K562 (cell line): Measurements from ENCODE around the gene RBPJL. TPM values are rescaled to one million over a fixed set of nuclear protein-coding genes. Genes with fewer than 3 reads are reported as not detected.

ENCODE experiments used
- ATAC-seq: fragments of 200-7000 bp; cut with Tn5 transposase; 3 replicates; pipeline ENCODE4 v1.9.1; 2020; ENCODE audit warnings: moderate library complexity
- BruUV-seq: library from RNA; stranded (reverse); fragments of 400-500 nt; replicated peaks from 2 replicates; lab custom pipeline; 2021; lab: Mats Ljungman, UMichigan
- CTCF ChIA-PET: fragments of 300-600 bp; formaldehyde crosslinking; extraction: SDS; loops from one replicate; lab custom pipeline; 2021; ENCODE audit warnings: low intra/inter-chr PET ratio; lab: Yijun Ruan, JAX
- POLR2A ChIA-PET: fragments of 300-600, 350-650 bp; sonication (Branson Sonifier 250); formaldehyde crosslinking; extraction: SDS; loops from one replicate; lab custom pipeline; 2021; ENCODE audit warnings: antibody characterized with exemption, inconsistent platforms; lab: Yijun Ruan, JAX
- DNase-seq, 4 experiments: peaks; one replicate each; pipeline versions ENCODE4 v3.0.0 to v3.0.0-alpha.2; 2011 to 2018; ENCODE audit warnings: low spot score in 3 of 4, mixed read lengths in 3 of 4; ENCODE audit errors: extremely low read depth in 1 of 4
- FAIRE-seq: peaks from 2 replicates; lab custom pipeline; 2011; peaks lifted over from hg19 to GRCh38; lab: Jason Lieb, UNC
- H2AFZ ChIP-seq: 2 replicates; pipeline ENCODE4 v1.6.0; 2011; ENCODE audit warnings: low read depth, low read length, control low read depth, inconsistent platforms
- H3K27ac ChIP-seq: fragments of 200-600 bp; 3 replicates; pipeline ENCODE4 v1.8.0; 2011; ENCODE audit warnings: low read depth, mild to moderate bottlenecking, control low read depth, inconsistent platforms, low read length, moderate library complexity, mixed read lengths; ENCODE audit errors: extremely low read depth
- H3K27me3 ChIP-seq, 2 experiments: fragments of 300-600 bp in 1 of 2; 2 replicates in 1 of 2; 3 replicates in 1 of 2; pipeline versions ENCODE4 v1.6.0 to v1.8.0; 2011; ENCODE audit warnings: inconsistent platforms in 2 of 2, low read length in 2 of 2, mild to moderate bottlenecking in 1 of 2, mixed read lengths in 1 of 2, moderate library complexity in 1 of 2; ENCODE audit not compliant: control insufficient read depth in 2 of 2, insufficient read depth in 2 of 2
- H3K36me3 ChIP-seq: fragments of 300-600 bp; 3 replicates; pipeline ENCODE4 v1.8.0; 2011; ENCODE audit warnings: mild to moderate bottlenecking, low read length, inconsistent platforms; ENCODE audit not compliant: control insufficient read depth, insufficient read depth
- H3K4me1 ChIP-seq, 2 experiments: fragments of 200-600 bp in 1 of 2; replicated peaks in 1 of 2; 2 replicates in 1 of 2; 3 replicates in 1 of 2; pipeline versions ENCODE4 v1.5.1 to v1.8.0; 2011; ENCODE audit warnings: inconsistent platforms in 2 of 2, low read length in 2 of 2, mild to moderate bottlenecking in 1 of 2, mixed read lengths in 1 of 2, moderate library complexity in 1 of 2; ENCODE audit not compliant: control insufficient read depth in 2 of 2, insufficient read depth in 2 of 2
- H3K4me2 ChIP-seq: 2 replicates; pipeline ENCODE4 v1.6.1; 2011; ENCODE audit warnings: low read length, control low read depth, inconsistent platforms, mixed read lengths; ENCODE audit not compliant: insufficient read depth
- H3K4me3 ChIP-seq: fragments of 200-600 bp; sonication (generic), shearing (Covaris generic); 2 replicates; pipeline ENCODE4 v1.5.1; 2016; ENCODE audit warnings: control low read depth, inconsistent platforms
- H3K79me2 ChIP-seq: fragments of 200-600 bp; 3 replicates; pipeline ENCODE4 v1.8.0; 2011; ENCODE audit warnings: low read length, inconsistent platforms; ENCODE audit not compliant: control insufficient read depth, insufficient read depth
- H3K9ac ChIP-seq, 2 experiments: 2 replicates each; pipeline versions ENCODE4 v1.6.0 to v1.6.1; 2011; ENCODE audit warnings: low read depth in 2 of 2, low read length in 2 of 2, control low read depth in 1 of 2, inconsistent platforms in 1 of 2, mild to moderate bottlenecking in 1 of 2, mixed read lengths in 1 of 2; ENCODE audit not compliant: insufficient read depth in 1 of 2
- H3K9me1 ChIP-seq: one replicate; pipeline ENCODE4 v1.6.0; 2011; ENCODE audit warnings: inconsistent platforms, mild to moderate bottlenecking, low read length, moderate library complexity; ENCODE audit not compliant: control insufficient read depth, insufficient read depth
- H3K9me3 ChIP-seq: replicated peaks from 2 replicates; pipeline ENCODE4 v1.5.1; 2011; ENCODE audit warnings: low read depth, low read length, inconsistent platforms; ENCODE audit not compliant: control insufficient read depth, insufficient read depth
- H4K20me1 ChIP-seq: replicated peaks from 2 replicates; pipeline ENCODE4 v1.6.1; 2011; ENCODE audit warnings: low read length, inconsistent platforms, mixed read lengths; ENCODE audit not compliant: control insufficient read depth, insufficient read depth
- ARID1B ChIP-seq: fragments of 450-650 bp; IDR thresholded peaks from 2 replicates; pipeline ENCODE4 v1.6.1; 2016; ENCODE audit warnings: antibody characterized with exemption, mild to moderate bottlenecking, inconsistent platforms
- FOXP1 ChIP-seq: sonication (generic); formaldehyde crosslinking; IDR thresholded peaks from 2 replicates; pipeline ENCODE4 v1.8.0; 2022; ENCODE audit warnings: mild to moderate bottlenecking, missing genetic modification reagents
- HDAC1 ChIP-seq, 2 experiments: fragments of 450-650 bp; IDR thresholded peaks; 2 replicates each; pipeline ENCODE4 v1.6.1; 2016 to 2017; ENCODE audit warnings: inconsistent platforms in 1 of 2, mild to moderate bottlenecking in 1 of 2, moderate library complexity in 1 of 2
- HDAC2 ChIP-seq: fragments of 450-650 bp; IDR thresholded peaks from 2 replicates; pipeline ENCODE4 v1.6.1; 2016; ENCODE audit warnings: mild to moderate bottlenecking
- NCOA2 ChIP-seq, 2 experiments: fragments of 450-650 bp; IDR thresholded peaks; 2 replicates each; pipeline ENCODE4 v1.6.1; 2018; ENCODE audit warnings: mild to moderate bottlenecking in 2 of 2, moderate library complexity in 1 of 2; ENCODE audit not compliant: partially characterized antibody in 2 of 2
- NR2F6 ChIP-seq: fragments of 450-650 bp; formaldehyde crosslinking; IDR thresholded peaks from 2 replicates; pipeline ENCODE4 v1.4.0; 2020; ENCODE audit warnings: mild to moderate bottlenecking
- RBM15 ChIP-seq: fragments of 200-400 bp; formaldehyde crosslinking; IDR thresholded peaks from 2 replicates; pipeline ENCODE4 v1.6.1; 2018; ENCODE audit warnings: mild to moderate bottlenecking, low read length, moderate library complexity; ENCODE audit not compliant: insufficient read depth
- ZC3H8 ChIP-seq: fragments of 450-650 bp; IDR thresholded peaks from 2 replicates; pipeline ENCODE4 v1.6.1; 2017
- ZNF239 ChIP-seq: fragments of 250-450 bp; sonication (Bioruptor Pico); IDR thresholded peaks from 2 replicates; pipeline ENCODE4 v1.4.0; 2020; ENCODE audit warnings: mild to moderate bottlenecking
- ZNF780A ChIP-seq: fragments of 250-450 bp; sonication (Bioruptor Pico); IDR thresholded peaks from 2 replicates; pipeline ENCODE4 v1.5.0; 2021; ENCODE audit warnings: mild to moderate bottlenecking
- WGBS: fragments of 100-300 bp; shearing (Covaris generic); methylation state at CpG from one replicate; pipeline ENCODE4 v1.1.6; 2016; ENCODE audit warnings: low coverage, mixed read lengths; ENCODE audit not compliant: insufficient coverage; ENCODE audit errors: missing lambda C conversion rate; 5-methylcytosine and 5-hydroxymethylcytosine counted together
- in situ Hi-C: fragments of 300-500 bp; cut with MboI; formaldehyde crosslinking; loops from 4 replicates; pipeline ENCODE4 v1.15.0; 2018; ENCODE audit warnings: inconsistent platforms, mixed read lengths
- intact Hi-C: fragments of 100-400 bp; cut with micrococcal nuclease; formaldehyde crosslinking; loops from 2 replicates; pipeline ENCODE4 v1.14.2; 2022
- polyA plus RNA-seq, 8 experiments: library from polyadenylated mRNA; depleted of rRNA in 4 of 8; stranded (reverse) in 5 of 8; unstranded in 3 of 8; fragments of >200 nt; fragmentation: Nextera tagmentation in 2 of 8; fragmentation: Illumina TruSeq in 1 of 8; extraction: Ambion mirVana in 2 of 8; extraction: Trizol in 1 of 8; gene quantifications; 2 replicates each; pipeline versions ENCODE4 v1.2.1 to v1.2.3, GENCODE V29; 2011 to 2014; ENCODE audit warnings: inconsistent platforms in 1 of 8, missing spikeins in 1 of 8
- total RNA-seq, 7 experiments: library from RNA; depleted of rRNA in 6 of 7; stranded (reverse); fragments of >200 nt in 6 of 7; fragmentation: Illumina TruSeq in 2 of 7; extraction: Trizol in 2 of 7; gene quantifications; 2 replicates each; pipeline versions ENCODE4 v1.2.1 to v1.2.3, GENCODE V29; 2011 to 2021; ENCODE audit warnings: low replicate concordance in 1 of 7
- TF ChIP-seq, protein P1 (sequence below): fragments of 450-650 bp; formaldehyde crosslinking; IDR thresholded peaks from 2 replicates; pipeline ENCODE4 v1.4.0; 2020; ENCODE audit warnings: mild to moderate bottlenecking, moderate library complexity

The RBPJL gene
- total and polyA plus RNA-seq, 9 of the 15 experiments (the other 6 are each of a cell fraction or from before 2014, with no cell fraction given): not detected

DNA sequence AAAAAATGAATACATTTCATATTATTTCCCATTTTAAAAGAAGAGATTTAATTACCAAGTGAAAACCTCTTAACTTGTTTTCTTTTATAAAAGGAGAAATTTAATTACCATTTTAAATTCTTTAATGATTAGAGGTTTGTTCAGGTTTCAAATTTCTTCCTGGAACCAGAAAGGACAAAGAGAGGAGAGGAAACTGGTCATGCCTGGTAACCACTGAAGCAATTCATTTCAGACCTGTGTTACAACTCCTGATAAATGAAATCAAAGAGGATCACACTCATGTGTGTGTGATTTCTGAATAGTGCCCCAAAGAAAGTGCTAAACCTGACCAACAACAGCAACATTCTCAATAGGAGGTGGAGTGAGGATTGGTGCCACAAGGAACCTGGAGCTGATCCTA is 39.7 kb upstream of the RBPJL start:
- H3K79me2 ChIP-seq: no peaks in the 10 kb centered on the region
- no peak overlapping the region for H2AFZ ChIP-seq
- ATAC-seq (no peak), DNase-seq (no peak), FAIRE-seq (no peak)
- H3K4me1 ChIP-seq: no peaks in the 10 kb centered on the region
- peaks cover 6% of the 10 kb centered on the region in 2 experiments for H3K27me3 ChIP-seq
- ChIA-PET CTCF (no interaction called here), POLR2A (no interaction called here)
- no peak overlapping the region for H3K27ac ChIP-seq
- BruUV-seq: no TSS peak
- H3K9ac ChIP-seq: no peak overlapping the region
- no peaks in the 10 kb centered on the region for H3K36me3 ChIP-seq
- intact Hi-C loops: no loop called here
- no peaks in the 10 kb centered on the region; the same call in 1 of the 2 replicates for H4K20me1 ChIP-seq
- no peak for TF ChIP-seq HDAC1 (IDR thresholded peaks at IDR 0.05)
- H3K9me3 ChIP-seq: no peaks in the 10 kb centered on the region
- H3K9me1 ChIP-seq: no peaks in the 10 kb centered on the region
- in situ Hi-C loops: no loop called here
- H3K4me3 ChIP-seq: no peak overlapping the region
- H3K4me2 ChIP-seq: no peak overlapping the region

DNA sequence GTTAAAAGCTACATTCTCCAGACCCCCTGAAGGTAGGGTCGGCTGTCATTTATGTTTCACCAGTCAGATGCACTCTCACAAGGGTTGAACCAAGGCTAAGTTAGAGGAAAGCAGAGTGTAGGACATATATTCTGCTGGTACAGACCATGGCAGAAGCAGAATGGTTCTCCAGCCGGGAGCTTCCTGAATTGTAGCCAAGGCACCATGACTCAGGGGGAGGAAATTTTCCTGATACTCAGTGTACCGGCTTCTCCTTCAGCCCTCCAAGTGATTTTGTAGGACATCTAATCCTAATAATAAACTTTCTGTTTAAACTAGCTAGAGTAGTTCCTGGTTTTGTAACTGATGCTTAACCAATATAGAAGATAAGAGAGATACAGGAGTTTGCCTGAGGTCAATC is 38.1 kb upstream of the RBPJL start:
- intact Hi-C loops: no loop called here
- Histone ChIP-seq H3K36me3 (no peaks in the 10 kb centered on the region), H2AFZ (no peak overlapping the region), H3K9me3 (no peaks in the 10 kb centered on the region), H3K9me1 (no peaks in the 10 kb centered on the region), H4K20me1 (no peaks in the 10 kb centered on the region; the same call in 1 of the 2 replicates), H3K27ac (no peak overlapping the region), H3K9ac (no peak overlapping the region), H3K4me2 (no peak overlapping the region), H3K79me2 (no peaks in the 10 kb centered on the region), H3K4me1 (no peaks in the 10 kb centered on the region), H3K27me3 (peaks cover 6% of the 10 kb centered on the region in 2 experiments), H3K4me3 (no peak overlapping the region)
- WGBS: 2% methylated on average over 3 of the region's 3 CpGs
- FAIRE-seq: no peak
- POLR2A ChIA-PET: interaction anchor here (0.6 to 1.3 kb wide), 4 partner anchors 10 to 167 kb away, joined by 3 to 4 read pairs (median 3); no protein-coding TSS in a partner anchor
- no peak for TF ChIP-seq ARID1B
- TF ChIP-seq HDAC2: no peak
- TF ChIP-seq NCOA2 (IDR thresholded peaks at IDR 0.05; ENCODE audit: partially characterized antibody in 2 of 2): no peak
- no peak for TF ChIP-seq RBM15
- TF ChIP-seq FOXP1: no peak
- no peak for TF ChIP-seq NR2F6
- no peak for TF ChIP-seq ZNF239 (CRISPR knock-in tag)
- TF ChIP-seq ZC3H8: no peak
- no peak for TF ChIP-seq ZNF780A (CRISPR knock-in tag)
- TF ChIP-seq, protein P1, sequence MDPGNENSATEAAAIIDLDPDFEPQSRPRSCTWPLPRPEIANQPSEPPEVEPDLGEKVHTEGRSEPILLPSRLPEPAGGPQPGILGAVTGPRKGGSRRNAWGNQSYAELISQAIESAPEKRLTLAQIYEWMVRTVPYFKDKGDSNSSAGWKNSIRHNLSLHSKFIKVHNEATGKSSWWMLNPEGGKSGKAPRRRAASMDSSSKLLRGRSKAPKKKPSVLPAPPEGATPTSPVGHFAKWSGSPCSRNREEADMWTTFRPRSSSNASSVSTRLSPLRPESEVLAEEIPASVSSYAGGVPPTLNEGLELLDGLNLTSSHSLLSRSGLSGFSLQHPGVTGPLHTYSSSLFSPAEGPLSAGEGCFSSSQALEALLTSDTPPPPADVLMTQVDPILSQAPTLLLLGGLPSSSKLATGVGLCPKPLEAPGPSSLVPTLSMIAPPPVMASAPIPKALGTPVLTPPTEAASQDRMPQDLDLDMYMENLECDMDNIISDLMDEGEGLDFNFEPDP (CRISPR knock-in tag): no peak
- CTCF ChIA-PET: no interaction called here
- no TSS peak for BruUV-seq
- DNase-seq: no peak
- in situ Hi-C loops: no loop called here
- ATAC-seq: no peak
